Activated CD8-positive, alpha-beta T cell treated with anti-CD3 and anti-CD28 coated beads for 36 hours (primary cell): ENCODE measurements around the gene ERCC6L2. TPM values are rescaled to one million over a fixed set of nuclear protein-coding genes. Genes with fewer than 3 reads are reported as not detected.

Experiments used
- ATAC-seq: fragments of 200-7000 bp; cut with Tn5 transposase; one replicate; pipeline ENCODE4 v1.10.0; 2021; ENCODE audit warnings: mild to moderate bottlenecking, moderate library complexity
- CTCF ChIA-PET: fragments of 350-600 bp; sonication (Branson Sonifier 250); formaldehyde crosslinking; loops from one replicate; lab custom pipeline; 2021; ENCODE audit warnings: antibody characterized with exemption; lab: Charles Lee
- POLR2A ChIA-PET: fragments of 350-600 bp; sonication (Branson Sonifier 250); formaldehyde crosslinking; loops from one replicate; lab custom pipeline; 2021; ENCODE audit warnings: antibody characterized with exemption; lab: Charles Lee
- DNase-seq: peaks from one replicate; pipeline ENCODE4 v3.0.0-alpha.2; 2020
- H3K27ac Mint-ChIP-seq: one replicate; pipeline ENCODE4 v1.8.0; 2021; ENCODE audit warnings: mild to moderate bottlenecking, mixed read lengths
- H3K27me3 Mint-ChIP-seq: one replicate; pipeline ENCODE4 v1.8.0; 2021; ENCODE audit warnings: mixed read lengths
- H3K36me3 Mint-ChIP-seq: one replicate; pipeline ENCODE4 v1.8.0; 2021; ENCODE audit warnings: low read depth, mixed read lengths
- H3K4me1 Mint-ChIP-seq: one replicate; pipeline ENCODE4 v1.8.0; 2021; ENCODE audit warnings: low read depth, mixed read lengths
- H3K4me3 Mint-ChIP-seq: one replicate; pipeline ENCODE4 v1.8.0; 2021; ENCODE audit warnings: mild to moderate bottlenecking, moderate library complexity, mixed read lengths
- H3K9me3 Mint-ChIP-seq: one replicate; pipeline ENCODE4 v1.8.0; 2021; ENCODE audit warnings: mixed read lengths
- CTCF ChIP-seq: fragments of 200-600 bp; IDR thresholded peaks from one replicate; pipeline ENCODE4 v1.8.0; 2022; ENCODE audit warnings: antibody characterized with exemption, mild to moderate bottlenecking
- intact Hi-C: fragments of 100-400 bp; cut with micrococcal nuclease; formaldehyde crosslinking; loops from one replicate; pipeline ENCODE4 v1.10.0; 2022
- total RNA-seq, 2 experiments: library from RNA; stranded (reverse); gene quantifications; one replicate each; pipeline ENCODE4 v1.2.3, GENCODE V29; 2021

Gene ERCC6L2
- total RNA-seq, 2 experiments from 2014 or later: 31.2 to 34.7 TPM

DNA sequence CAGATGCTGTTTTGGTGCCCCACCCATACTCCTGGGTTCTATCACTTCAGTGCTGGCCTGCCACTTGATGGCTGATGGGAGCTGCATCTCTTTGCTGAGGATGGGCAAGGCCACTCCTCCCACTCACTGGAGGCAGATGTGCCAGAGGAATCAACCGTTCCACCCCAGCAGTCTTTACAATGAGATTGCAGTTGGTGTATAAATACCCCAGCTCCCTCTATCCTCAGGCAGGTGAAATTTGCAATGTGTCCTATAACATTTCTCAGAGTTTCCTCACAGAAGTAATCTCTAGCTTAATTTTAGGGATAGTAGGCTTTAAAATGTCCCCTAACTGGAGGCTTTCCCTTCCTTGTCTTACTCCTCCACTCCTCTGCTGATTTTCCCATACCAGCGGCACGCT, 36.5 kb upstream of the ERCC6L2 start:
- intact Hi-C loops: no loop called here
- CTCF ChIA-PET: interaction anchor here (0.8 to 1.0 kb wide), 2 partner anchors 10 kb away, joined by 3 read pairs; no protein-coding TSS in a partner anchor
- peaks cover 3% of the 10 kb centered on the region for H3K9me3 Mint-ChIP-seq

DNA sequence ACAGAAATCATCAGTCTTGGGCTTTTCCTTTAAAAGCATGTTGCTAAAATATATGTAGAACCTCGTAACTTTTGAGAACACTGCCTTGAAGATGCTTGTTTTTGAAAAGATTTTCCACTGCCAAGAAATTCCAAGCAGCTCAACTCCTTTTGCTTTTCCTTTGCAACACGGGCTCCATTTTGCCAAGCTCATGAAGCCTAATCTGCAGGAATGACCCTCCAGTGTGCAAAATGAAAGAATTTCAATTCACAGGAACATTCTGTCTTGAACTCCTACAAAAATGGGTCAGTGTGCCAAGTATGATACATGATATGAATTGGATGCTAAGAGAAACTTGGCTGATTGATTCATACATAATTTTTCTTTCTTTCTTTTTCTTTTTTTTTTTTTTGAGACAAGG, 35.4 kb upstream of the ERCC6L2 start:
- POLR2A ChIA-PET: no interaction called here
- Mint-ChIP-seq H3K9me3 (peaks cover 3% of the 10 kb centered on the region), H3K27me3 (no peaks in the 10 kb centered on the region), H3K27ac (no peak overlapping the region), H3K36me3 (no peaks in the 10 kb centered on the region), H3K4me3 (no peak overlapping the region), H3K4me1 (no peaks in the 10 kb centered on the region)
- no peak for TF ChIP-seq CTCF
- intact Hi-C loops: no loop called here
- CTCF ChIA-PET: interaction anchor here (0.7 kb wide), 1 partner anchor 378 kb away, joined by 3 read pairs; no protein-coding TSS in a partner anchor
- no peak for ATAC-seq
- DNase-seq: no peak

More for the DNA sequence above, 36.5 kb upstream of the ERCC6L2 start:
- ATAC-seq (no peak), DNase-seq (no peak)
- Mint-ChIP-seq H3K4me1 (peaks cover 10% of the 10 kb centered on the region), H3K27me3 (no peaks in the 10 kb centered on the region), H3K27ac (no peak overlapping the region), H3K36me3 (no peaks in the 10 kb centered on the region), H3K4me3 (no peak overlapping the region)
- no peak for TF ChIP-seq CTCF
- POLR2A ChIA-PET: interaction anchor here (1.0 kb wide), 1 partner anchor 14 kb away, joined by 3 read pairs; no protein-coding TSS in a partner anchor

GRCh38 chr9:95841377-95841776, 34.1 kb upstream of the ERCC6L2 start:
- no peak overlapping the region for H3K4me3 Mint-ChIP-seq
- TF ChIP-seq CTCF: no peak
- H3K9me3 Mint-ChIP-seq: peaks cover 3% of the 10 kb centered on the region
- ATAC-seq (no peak), DNase-seq (no peak)
- CTCF ChIA-PET: no interaction called here
- no peaks in the 10 kb centered on the region for H3K27me3 Mint-ChIP-seq
- H3K4me1 Mint-ChIP-seq: no peaks in the 10 kb centered on the region
- H3K36me3 Mint-ChIP-seq: no peaks in the 10 kb centered on the region
- intact Hi-C loops: no loop called here
- POLR2A ChIA-PET: no interaction called here
- H3K27ac Mint-ChIP-seq: no peak overlapping the region

DNA sequence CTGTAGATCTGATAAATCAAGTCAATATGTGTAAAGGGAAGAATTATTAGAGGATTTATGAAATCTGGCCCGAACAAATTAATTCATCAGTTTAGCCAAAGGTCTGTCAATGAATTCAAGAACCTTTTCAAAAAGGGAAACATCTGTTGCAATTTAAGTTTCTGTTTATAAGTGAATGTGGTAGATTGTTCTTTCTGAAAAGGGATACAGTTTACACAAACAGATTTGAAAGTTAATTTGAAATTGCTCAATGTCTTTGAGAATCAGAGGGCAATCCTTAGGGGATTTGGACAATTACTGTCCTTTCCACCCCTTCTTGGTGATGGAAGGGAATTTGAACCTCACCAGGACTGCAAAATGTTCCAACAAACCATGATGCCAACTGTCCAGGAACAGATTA, 29.7 kb upstream of the ERCC6L2 start:
- CTCF ChIA-PET: no interaction called here
- no peaks in the 10 kb centered on the region for H3K4me1 Mint-ChIP-seq
- no peaks in the 10 kb centered on the region for H3K27me3 Mint-ChIP-seq
- H3K36me3 Mint-ChIP-seq: peaks cover 14% of the 10 kb centered on the region
- H3K9me3 Mint-ChIP-seq: peaks cover 3% of the 10 kb centered on the region
- POLR2A ChIA-PET: no interaction called here
- no peak overlapping the region for H3K4me3 Mint-ChIP-seq
- intact Hi-C loops: no loop called here
- no peak for DNase-seq
- ATAC-seq: no peak
- no peak for TF ChIP-seq CTCF
- H3K27ac Mint-ChIP-seq: no peak overlapping the region

- Mint-ChIP-seq H3K27ac (no peak overlapping the region), H3K27me3 (no peaks in the 10 kb centered on the region), H3K9me3 (no peaks in the 10 kb centered on the region), H3K36me3 (peaks cover 14% of the 10 kb centered on the region), H3K4me3 (no peak overlapping the region), H3K4me1 (peaks cover 23% of the 10 kb centered on the region)
- CTCF ChIA-PET: interaction anchor here (1.3 kb wide), 1 partner anchor 10 kb away, joined by 3 read pairs; no protein-coding TSS in a partner anchor
- TF ChIP-seq CTCF: no peak
- POLR2A ChIA-PET: no interaction called here
- intact Hi-C loops: no loop called here
- DNase-seq (no peak), ATAC-seq (no peak)
Observed at GRCh38 chr9:95848764-95849163, 26.7 kb upstream of the ERCC6L2 start.
